ENCODE measurements around the gene FBXL7.
"Not testable (repeated sequence)": the region's sequence is repeated elsewhere in the genome, so short reads cannot be mapped to it uniquely, and the experiment has no call there.

FBXL7 gene

DNA sequence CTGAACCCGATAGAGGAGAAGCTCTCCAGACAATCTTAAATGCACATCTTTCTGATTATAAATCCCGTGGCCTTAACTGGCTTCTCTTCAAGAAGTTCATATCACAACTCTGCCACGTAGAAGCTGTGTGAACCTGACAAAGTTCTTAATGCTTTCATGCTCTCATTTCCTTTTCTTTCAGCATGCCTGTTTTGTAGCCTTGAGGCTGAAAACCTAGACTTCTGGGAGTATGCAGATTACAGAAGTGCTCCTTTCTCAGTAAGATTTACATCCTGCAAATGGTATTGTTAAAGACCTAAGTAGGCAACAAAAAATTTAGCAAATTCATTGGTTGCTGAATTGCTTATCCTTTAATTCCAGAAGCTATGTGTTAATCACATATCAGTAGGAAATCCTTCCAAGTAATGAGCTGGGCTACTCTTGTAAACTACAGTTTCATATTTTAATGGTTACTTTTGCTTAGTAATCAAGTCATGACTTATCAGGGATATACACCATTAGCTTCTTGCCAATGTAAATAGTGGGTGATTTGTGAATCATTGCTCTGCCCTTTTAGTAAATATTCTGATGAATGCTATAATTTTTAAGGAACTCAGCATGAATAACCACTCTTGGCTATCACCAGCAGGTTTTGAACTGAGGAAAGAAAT is 334.7 kb downstream of the FBXL7 start:
- Mint-ChIP-seq H3K36me3 (no peaks in the 10 kb centered on the region), H3K9me3 (peaks cover 2% of the 10 kb centered on the region), H3K4me1 (no peaks in the 10 kb centered on the region), H3K27ac (no peak overlapping the region), H3K4me3 (no peak overlapping the region), H3K27me3 (no peaks in the 10 kb centered on the region)
- no peak for ATAC-seq

DNA sequence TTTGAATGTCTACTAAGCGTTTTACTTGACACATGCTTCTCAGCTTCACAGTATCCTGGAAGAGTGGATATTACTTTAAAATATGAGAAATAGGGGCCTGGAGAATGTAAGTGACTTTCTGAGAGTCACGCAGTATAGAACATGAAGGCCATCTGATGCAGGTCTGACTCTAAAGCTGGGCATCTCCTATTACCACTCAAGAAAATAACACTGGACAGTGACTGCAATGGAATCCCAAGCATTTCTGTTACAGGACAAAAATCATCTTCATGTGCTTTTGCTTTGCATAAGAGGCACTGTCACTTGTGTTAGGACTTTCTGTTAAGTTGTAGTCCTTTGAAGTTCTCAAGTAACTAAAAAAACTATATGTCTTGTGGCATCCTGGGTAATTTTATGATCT is 335.5 kb downstream of the FBXL7 start:
- Mint-ChIP-seq H3K4me3 (no peak overlapping the region), H3K9me3 (peaks cover 2% of the 10 kb centered on the region), H3K36me3 (no peaks in the 10 kb centered on the region), H3K27me3 (no peaks in the 10 kb centered on the region), H3K4me1 (no peaks in the 10 kb centered on the region), H3K27ac (no peak overlapping the region)
- ATAC-seq: no peak

DNA sequence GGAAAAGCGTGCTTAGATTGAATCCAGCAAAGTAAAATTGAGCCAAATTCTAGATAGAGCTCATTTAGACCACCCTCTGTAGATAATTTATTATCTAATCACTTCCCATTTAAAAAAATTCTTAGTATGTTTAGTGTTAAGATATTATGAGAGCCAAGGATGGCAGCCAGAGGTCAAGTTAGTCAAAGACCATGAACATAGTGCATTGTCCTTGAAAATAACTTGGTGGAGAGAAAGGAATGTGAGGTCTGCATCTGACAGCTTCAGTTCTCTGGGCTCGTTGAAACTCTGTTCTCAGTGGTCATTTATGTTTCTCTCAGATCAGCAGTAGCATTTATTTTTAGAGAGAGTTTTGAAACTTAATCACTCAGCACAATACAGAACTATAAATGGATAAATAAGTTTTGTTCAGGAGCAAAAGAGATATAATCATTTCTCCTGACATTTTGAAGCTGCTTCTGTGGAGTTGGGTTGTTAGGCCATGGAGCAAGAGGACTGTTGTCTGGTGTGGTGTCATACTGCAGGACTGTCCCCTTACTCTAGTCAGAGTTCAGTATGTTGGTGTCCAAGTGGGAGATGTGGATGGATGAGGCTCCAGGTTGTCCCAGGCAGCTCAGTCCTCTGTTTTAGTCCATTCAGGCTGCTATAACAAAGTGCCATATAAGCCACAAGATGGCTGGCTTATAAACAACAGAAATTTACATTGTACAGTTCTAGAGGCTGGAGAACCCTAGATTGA is 337.7 kb downstream of the FBXL7 start:
- H3K4me3 Mint-ChIP-seq: no peak overlapping the region
- no peaks in the 10 kb centered on the region for H3K4me1 Mint-ChIP-seq
- ATAC-seq: no peak
- no peaks in the 10 kb centered on the region for H3K27me3 Mint-ChIP-seq
- H3K27ac Mint-ChIP-seq: no peak overlapping the region
- H3K9me3 Mint-ChIP-seq: peaks cover 5% of the 10 kb centered on the region
- H3K36me3 Mint-ChIP-seq: no peaks in the 10 kb centered on the region

DNA sequence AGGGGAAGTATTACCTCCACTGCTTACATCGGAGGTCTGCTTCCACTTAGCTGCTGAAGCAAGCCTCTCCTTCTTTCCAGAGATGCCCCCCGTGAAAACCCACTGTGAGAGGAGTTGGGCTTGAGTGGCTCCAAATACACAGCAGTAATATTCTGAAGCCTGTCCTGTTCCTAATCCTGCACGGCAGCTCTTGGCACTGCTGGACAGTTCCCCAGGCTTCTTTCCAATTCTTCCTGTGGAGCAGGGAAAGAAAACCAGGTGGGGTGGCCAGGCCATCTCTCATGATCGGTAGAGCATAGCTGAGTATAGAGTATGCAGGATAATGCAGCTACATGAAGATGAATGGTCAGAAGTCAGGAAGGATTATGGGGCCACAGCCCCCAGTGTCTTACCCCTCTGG is 344.3 kb downstream of the FBXL7 start:
- Mint-ChIP-seq H3K27me3 (no peaks in the 10 kb centered on the region), H3K4me1 (no peaks in the 10 kb centered on the region), H3K4me3 (no peak overlapping the region), H3K9me3 (peaks cover 8% of the 10 kb centered on the region), H3K36me3 (no peaks in the 10 kb centered on the region), H3K27ac (no peak overlapping the region)
- ATAC-seq: no peak

DNA sequence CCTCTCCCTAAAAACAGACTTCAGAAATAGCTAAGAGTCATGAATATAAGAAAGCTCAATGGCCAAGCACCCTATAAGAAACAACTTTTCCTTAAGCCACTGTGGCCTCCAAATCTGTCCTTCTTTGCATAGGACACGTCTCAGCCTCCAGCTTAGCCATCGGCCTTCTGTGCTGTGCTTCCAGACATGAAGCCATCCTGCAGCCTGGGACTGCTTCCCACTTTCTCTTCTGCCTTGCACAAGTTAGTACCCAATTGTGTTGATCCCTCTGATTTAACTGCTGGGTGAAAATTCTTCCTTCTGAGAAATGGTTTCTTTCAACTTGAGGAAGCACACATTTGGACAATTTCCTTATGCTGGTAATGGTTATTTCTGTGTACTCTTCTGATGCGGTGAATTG is 344.9 kb downstream of the FBXL7 start:
- Mint-ChIP-seq H3K27ac (no peak overlapping the region), H3K9me3 (peaks cover 5% of the 10 kb centered on the region), H3K27me3 (no peaks in the 10 kb centered on the region), H3K36me3 (no peaks in the 10 kb centered on the region), H3K4me1 (no peaks in the 10 kb centered on the region), H3K4me3 (no peak overlapping the region)
- no peak for ATAC-seq

DNA sequence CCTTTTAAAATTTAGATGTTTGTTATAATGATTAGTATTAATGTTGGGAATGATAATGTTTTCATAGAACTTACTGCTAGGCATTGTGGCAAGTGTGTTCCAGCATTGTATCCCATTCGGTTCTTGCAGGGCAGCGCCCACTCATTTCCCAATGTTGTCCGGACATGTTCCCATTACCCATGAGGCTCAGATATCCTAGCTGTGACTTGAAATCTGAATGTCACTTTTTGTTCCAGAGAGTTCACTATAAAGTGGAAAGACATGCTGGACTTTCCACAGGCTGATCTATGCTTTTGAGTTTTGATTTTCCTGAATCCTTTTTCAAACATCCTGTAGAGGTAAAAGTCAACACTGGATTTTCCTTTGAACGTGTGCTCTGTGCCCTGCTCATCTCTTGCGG is 350.6 kb downstream of the FBXL7 start:
- no peak for ATAC-seq
- Mint-ChIP-seq H3K9me3 (peaks cover 7% of the 10 kb centered on the region), H3K4me1 (no peaks in the 10 kb centered on the region), H3K4me3 (no peak overlapping the region), H3K27ac (no peak overlapping the region), H3K36me3 (no peaks in the 10 kb centered on the region), H3K27me3 (no peaks in the 10 kb centered on the region)

DNA sequence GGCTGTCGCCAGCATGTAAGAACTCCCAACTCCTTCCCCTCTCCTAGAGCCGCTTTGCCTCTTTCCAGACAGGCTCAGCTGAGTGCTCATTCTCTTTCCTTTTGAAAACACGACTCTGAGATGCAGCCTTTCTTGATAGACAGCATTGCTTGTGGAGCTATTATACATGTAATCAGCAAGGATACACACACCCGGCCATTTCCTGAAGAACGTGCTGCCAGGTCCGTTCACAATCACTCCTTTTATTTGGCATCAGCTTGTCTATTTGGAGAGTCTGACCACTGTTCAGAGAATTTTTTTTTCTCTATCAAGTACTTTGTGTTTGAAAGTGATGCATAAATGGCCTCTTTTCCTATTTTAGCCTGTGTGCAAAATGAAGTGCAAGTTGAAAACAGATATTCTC is 351.0 kb downstream of the FBXL7 start:
- ATAC-seq: no peak
- no peaks in the 10 kb centered on the region for H3K27me3 Mint-ChIP-seq
- no peaks in the 10 kb centered on the region for H3K4me1 Mint-ChIP-seq
- H3K36me3 Mint-ChIP-seq: no peaks in the 10 kb centered on the region
- H3K4me3 Mint-ChIP-seq: no peak overlapping the region
- no peak overlapping the region for H3K27ac Mint-ChIP-seq
- H3K9me3 Mint-ChIP-seq: peaks cover 9% of the 10 kb centered on the region

DNA sequence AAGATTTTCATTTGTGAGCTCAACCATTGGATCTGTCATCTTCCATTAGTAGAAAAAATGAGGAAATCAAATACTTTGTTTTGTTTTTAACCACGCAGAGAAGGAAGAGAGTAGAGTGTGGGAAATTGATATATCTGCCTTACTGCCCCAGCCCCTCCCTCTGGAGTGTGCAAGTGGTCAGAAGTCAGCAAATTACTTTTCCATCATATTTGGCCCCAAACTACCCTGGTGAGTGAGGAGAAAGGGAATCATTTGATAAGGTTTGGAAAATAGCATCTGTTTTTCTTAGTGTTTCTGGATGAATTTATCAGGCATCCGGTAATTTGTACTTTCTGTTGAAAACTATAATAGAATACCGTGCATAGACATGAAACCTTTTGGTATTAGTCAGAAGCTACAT is 352.2 kb downstream of the FBXL7 start:
- H3K27me3 Mint-ChIP-seq: no peaks in the 10 kb centered on the region
- H3K4me1 Mint-ChIP-seq: no peaks in the 10 kb centered on the region
- no peak overlapping the region for H3K27ac Mint-ChIP-seq
- no peak for ATAC-seq
- H3K9me3 Mint-ChIP-seq: peaks cover 8% of the 10 kb centered on the region
- no peak overlapping the region for H3K4me3 Mint-ChIP-seq
- no peaks in the 10 kb centered on the region for H3K36me3 Mint-ChIP-seq

DNA sequence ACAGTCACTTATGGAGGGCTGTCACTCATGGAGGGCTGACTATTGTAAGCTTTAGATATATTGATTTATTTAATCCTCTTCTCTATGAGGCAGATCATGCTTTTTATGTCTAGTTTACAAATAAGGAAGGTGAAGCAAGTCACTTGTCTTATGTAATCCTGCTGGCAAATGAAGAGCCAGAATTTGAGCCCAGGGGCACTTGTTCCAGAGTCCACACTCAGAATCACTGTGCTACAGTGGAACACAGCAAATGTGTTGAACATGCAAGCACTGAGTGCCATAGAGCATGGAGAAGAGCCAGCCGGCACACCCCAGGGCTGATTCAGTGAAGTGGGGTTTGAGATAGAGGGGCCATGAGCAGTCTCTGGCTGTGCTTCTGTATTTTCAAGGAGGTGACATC is 353.0 kb downstream of the FBXL7 start:
- peaks cover 8% of the 10 kb centered on the region for H3K9me3 Mint-ChIP-seq
- no peak overlapping the region for H3K27ac Mint-ChIP-seq
- H3K4me1 Mint-ChIP-seq: no peaks in the 10 kb centered on the region
- ATAC-seq: no peak
- no peaks in the 10 kb centered on the region for H3K36me3 Mint-ChIP-seq
- H3K4me3 Mint-ChIP-seq: no peak overlapping the region
- no peaks in the 10 kb centered on the region for H3K27me3 Mint-ChIP-seq

DNA sequence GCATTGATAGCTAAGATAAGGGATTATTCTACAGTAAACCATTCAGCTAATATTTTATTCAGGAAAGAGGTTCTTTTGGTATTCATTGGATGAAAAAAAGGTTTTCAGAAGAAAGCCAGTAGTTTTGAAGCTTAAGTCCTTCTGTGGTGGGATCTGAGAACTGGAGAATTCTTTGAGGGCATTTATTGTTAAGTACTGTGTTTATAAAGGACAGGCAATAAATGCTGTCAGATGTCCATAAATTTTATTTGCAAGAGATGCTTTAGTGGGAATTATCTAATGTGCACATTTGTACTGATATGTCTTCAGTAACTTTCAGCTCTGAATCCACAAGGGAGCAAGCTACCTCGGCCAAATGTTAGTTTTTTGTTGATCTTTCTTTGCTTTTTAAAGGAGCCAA is 358.3 kb downstream of the FBXL7 start:
- no peaks in the 10 kb centered on the region for H3K4me1 Mint-ChIP-seq
- no peaks in the 10 kb centered on the region for H3K27me3 Mint-ChIP-seq
- no peak overlapping the region for H3K27ac Mint-ChIP-seq
- no peak overlapping the region for H3K4me3 Mint-ChIP-seq
- peaks cover 13% of the 10 kb centered on the region for H3K9me3 Mint-ChIP-seq
- no peaks in the 10 kb centered on the region for H3K36me3 Mint-ChIP-seq
- no peak for ATAC-seq

DNA sequence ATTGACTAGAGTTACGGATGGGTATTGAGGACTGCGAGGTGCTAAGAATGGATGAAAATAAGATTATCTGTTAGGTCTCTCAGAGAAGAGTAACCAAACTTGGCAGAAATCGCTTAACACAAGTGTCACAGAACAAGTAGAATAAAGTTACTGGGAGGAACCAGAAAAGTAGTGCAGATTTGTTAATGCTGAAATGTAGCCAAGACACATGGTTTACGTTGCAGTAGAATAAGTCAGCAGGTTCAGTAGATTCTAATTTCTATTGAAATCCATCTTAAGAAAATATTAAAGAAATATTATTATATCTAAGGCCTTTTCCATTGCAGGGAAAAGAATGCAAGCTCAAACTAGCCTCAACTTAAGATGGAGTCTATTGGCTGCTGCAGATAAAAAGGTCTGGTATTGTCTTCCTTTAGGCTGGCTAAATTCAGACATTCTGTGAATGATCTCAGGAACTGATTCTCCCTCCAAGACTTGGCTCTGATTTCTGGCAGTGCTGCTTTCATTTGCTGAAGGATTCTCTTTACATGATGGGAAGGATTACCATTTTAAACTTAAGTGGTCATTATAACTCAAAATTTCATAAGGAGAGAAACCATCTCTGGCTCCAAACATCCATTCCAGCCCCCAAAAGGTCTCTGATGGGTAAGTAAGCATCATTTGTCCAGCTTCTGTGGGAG is 364.7 kb downstream of the FBXL7 start:
- no peaks in the 10 kb centered on the region for H3K36me3 Mint-ChIP-seq

DNA sequence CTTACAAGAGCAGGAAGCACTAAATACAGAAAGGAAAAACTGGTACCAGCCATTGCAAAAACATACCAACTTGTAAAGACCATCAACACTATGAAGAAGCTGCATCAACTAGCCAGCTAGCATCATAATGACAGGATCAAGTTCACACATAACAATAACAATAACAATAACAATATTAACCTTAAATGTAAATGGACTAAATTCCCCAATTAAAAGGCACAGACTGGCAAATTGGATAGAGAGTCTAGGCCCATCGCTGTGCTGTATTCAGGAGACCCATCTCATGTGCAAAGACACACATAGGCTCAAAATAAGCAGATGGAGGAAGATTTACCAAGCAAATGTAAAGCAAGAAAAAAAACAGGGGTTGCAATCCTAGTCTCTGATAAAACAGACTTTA is 372.3 kb downstream of the FBXL7 start:
- ATAC-seq, H3K4me1 Mint-ChIP-seq, H3K27ac Mint-ChIP-seq, H3K27me3 Mint-ChIP-seq, H3K36me3 Mint-ChIP-seq, H3K4me3 Mint-ChIP-seq: not testable (repeated sequence)
- peaks cover 21% of the 10 kb centered on the region for H3K9me3 Mint-ChIP-seq

More for the DNA sequence above, 364.7 kb downstream of the FBXL7 start:
- Mint-ChIP-seq H3K4me3 (no peak overlapping the region), H3K9me3 (peaks cover 10% of the 10 kb centered on the region), H3K27me3 (no peaks in the 10 kb centered on the region), H3K4me1 (no peaks in the 10 kb centered on the region), H3K27ac (no peak overlapping the region)
- ATAC-seq: no peak

DNA sequence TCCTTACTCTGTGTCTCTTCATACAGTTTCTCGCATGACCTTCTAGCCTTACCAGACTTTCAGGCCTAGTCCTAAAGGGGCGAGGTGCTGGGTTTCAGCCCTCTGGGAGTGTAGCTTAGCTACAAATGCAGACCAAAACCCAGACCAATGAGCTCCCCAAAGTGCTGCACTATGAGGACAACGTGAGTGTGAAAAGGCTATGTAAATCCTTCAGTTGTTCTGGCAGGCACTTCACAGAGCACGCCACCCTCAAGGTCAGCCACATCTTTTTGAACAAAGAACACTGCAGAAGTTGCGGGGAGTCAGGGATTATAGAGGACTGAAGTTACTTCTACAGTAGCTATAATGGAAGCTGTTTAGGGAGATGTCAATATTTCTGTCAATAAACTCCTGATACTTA is 377.9 kb downstream of the FBXL7 start:
- no peak overlapping the region for H3K4me3 Mint-ChIP-seq
- no peaks in the 10 kb centered on the region for H3K36me3 Mint-ChIP-seq
- H3K9me3 Mint-ChIP-seq: peaks cover 9% of the 10 kb centered on the region
- no peaks in the 10 kb centered on the region for H3K4me1 Mint-ChIP-seq
- no peaks in the 10 kb centered on the region for H3K27me3 Mint-ChIP-seq
- H3K27ac Mint-ChIP-seq: no peak overlapping the region
- no peak for ATAC-seq

DNA sequence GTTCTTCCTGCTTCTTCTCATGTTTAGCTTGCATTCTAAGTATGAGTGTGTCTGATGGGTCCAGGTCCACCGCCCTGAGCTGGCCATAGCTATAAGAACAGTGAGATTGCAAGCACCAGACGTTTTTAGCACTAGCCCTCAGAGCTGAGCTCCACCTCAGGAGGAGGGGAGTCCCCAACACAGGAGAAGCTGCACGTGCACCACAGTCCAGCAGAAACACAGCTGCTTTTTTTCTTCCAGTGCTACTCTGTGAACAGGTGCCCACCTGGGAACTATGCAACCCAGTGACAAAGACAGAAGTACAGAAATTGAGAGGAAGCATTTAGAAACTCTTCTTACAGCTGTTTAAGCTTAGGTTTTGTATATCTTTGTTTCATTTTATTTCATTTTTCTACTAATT is 380.2 kb downstream of the FBXL7 start:
- Mint-ChIP-seq H3K4me1 (no peaks in the 10 kb centered on the region), H3K4me3 (no peak overlapping the region), H3K9me3 (peaks cover 5% of the 10 kb centered on the region), H3K27ac (no peak overlapping the region), H3K36me3 (no peaks in the 10 kb centered on the region), H3K27me3 (no peaks in the 10 kb centered on the region)
- peak; percentile 16 for ATAC-seq

DNA sequence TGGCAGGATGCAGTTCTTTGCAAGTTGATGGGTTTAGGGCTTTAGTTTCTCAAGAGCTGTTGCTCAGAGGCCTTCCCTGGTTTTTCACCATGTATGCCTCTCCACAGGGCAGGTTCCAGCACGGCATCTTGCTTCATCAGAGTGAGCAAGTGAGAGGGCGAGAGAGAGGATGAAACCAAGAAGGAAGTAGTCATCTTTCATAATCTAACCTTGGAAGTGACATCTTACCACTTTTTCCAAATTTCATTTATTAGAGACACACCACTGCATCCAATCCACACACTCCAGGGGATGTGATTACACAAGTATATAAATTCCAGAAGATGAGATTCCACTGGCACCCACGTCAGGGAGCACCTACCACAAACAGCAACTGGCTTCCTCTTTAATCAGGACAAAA is 385.2 kb downstream of the FBXL7 start:
- H3K27me3 Mint-ChIP-seq: no peaks in the 10 kb centered on the region
- no peak overlapping the region for H3K27ac Mint-ChIP-seq
- H3K4me1 Mint-ChIP-seq: no peaks in the 10 kb centered on the region
- ATAC-seq: no peak
- H3K4me3 Mint-ChIP-seq: no peak overlapping the region
- no peaks in the 10 kb centered on the region for H3K36me3 Mint-ChIP-seq
- H3K9me3 Mint-ChIP-seq: peaks cover 7% of the 10 kb centered on the region

DNA sequence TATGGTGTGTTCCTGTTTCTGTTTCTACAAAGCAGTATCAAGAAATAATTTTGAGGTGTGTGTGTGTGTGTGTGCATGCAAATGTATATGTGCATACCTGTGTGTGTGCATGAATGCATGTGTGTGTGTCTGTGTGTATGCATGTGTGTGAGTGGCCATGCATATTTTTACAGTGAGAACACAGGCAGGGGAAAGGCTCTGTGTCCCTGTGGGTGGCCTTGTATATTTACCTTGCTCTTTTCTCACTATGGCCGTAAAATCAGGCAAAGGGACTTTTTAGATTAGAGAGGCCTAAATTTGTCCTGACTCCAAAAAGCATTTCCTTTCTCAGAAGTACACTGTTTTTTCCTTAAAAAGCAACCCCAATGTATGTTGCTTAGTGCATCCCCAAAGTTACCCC is 386.2 kb downstream of the FBXL7 start:
- no peaks in the 10 kb centered on the region for H3K4me1 Mint-ChIP-seq
- H3K36me3 Mint-ChIP-seq: no peaks in the 10 kb centered on the region
- H3K27ac Mint-ChIP-seq: no peak overlapping the region
- peaks cover 5% of the 10 kb centered on the region for H3K9me3 Mint-ChIP-seq
- H3K4me3 Mint-ChIP-seq: no peak overlapping the region
- ATAC-seq: no peak
- H3K27me3 Mint-ChIP-seq: no peaks in the 10 kb centered on the region

Measured in stimulated activated memory B cell treated with anti-CD40 and anti-IgM and Interleukin-4, amounts not matched to agents 10 μg/mL and 1 μg/mL and 100 μg/mL, for 72 hours (primary cell).